ENCODE data around the gene SCN10A. TPM values are rescaled to one million over a fixed set of nuclear protein-coding genes. Genes with fewer than 3 reads are reported as not detected.

SCN10A gene
- total RNA-seq, 1 donor from 2014 or later, result not detected

- Mint-ChIP-seq H3K27me3 (peaks cover 3% of the 10 kb centered on the region), H3K4me1 (no peaks in the 10 kb centered on the region), H3K9me3 (no peaks in the 10 kb centered on the region), H3K27ac (no peak overlapping the region), H3K36me3 (ENCODE audit: low read depth) (no peaks in the 10 kb centered on the region), H3K4me3 (no peak overlapping the region)
- intact Hi-C loops (cut with micrococcal nuclease), result no loop called here
- DNase-seq, result no peak
Measured at GRCh38 chr3:38689346-38689745, 126.7 kb downstream of the SCN10A start.

GRCh38 chr3:38687321-38687720, 128.7 kb downstream of the SCN10A start:
- Mint-ChIP-seq H3K9me3 (no peaks in the 10 kb centered on the region), H3K36me3 (ENCODE audit: low read depth) (no peaks in the 10 kb centered on the region), H3K27ac (no peak overlapping the region), H3K4me3 (no peak overlapping the region), H3K4me1 (no peaks in the 10 kb centered on the region), H3K27me3 (peaks cover 4% of the 10 kb centered on the region)
- intact Hi-C loops (cut with micrococcal nuclease), result no loop called here
- no peak for DNase-seq

GRCh38 chr3:38684546-38684945, 131.5 kb downstream of the SCN10A start:
- intact Hi-C loops (cut with micrococcal nuclease), result no loop called here
- no peak overlapping the region for H3K27ac Mint-ChIP-seq

GRCh38 chr3:38669668-38670067, 146.3 kb downstream of the SCN10A start:
- intact Hi-C loops (cut with micrococcal nuclease), result no loop called here
- no peak for DNase-seq
- Mint-ChIP-seq H3K36me3 (ENCODE audit: low read depth) (no peaks in the 10 kb centered on the region), H3K4me1 (no peaks in the 10 kb centered on the region), H3K4me3 (no peak overlapping the region), H3K27ac (no peak overlapping the region), H3K27me3 (peaks cover 39% of the 10 kb centered on the region), H3K9me3 (no peaks in the 10 kb centered on the region)

More at GRCh38 chr3:38684546-38684945, 131.5 kb downstream of the SCN10A start:
- no peaks in the 10 kb centered on the region for H3K36me3 Mint-ChIP-seq (ENCODE audit: low read depth)
- H3K27me3 Mint-ChIP-seq, result peaks cover 10% of the 10 kb centered on the region
- H3K9me3 Mint-ChIP-seq, result no peaks in the 10 kb centered on the region
- H3K4me3 Mint-ChIP-seq, result no peak overlapping the region
- no peak for DNase-seq
- no peaks in the 10 kb centered on the region for H3K4me1 Mint-ChIP-seq

- H3K4me3 Mint-ChIP-seq, result no peak overlapping the region
- H3K27me3 Mint-ChIP-seq, result peaks cover 55% of the 10 kb centered on the region
- H3K9me3 Mint-ChIP-seq, result peaks cover 5% of the 10 kb centered on the region
- no peaks in the 10 kb centered on the region for H3K4me1 Mint-ChIP-seq
- no peaks in the 10 kb centered on the region for H3K36me3 Mint-ChIP-seq (ENCODE audit: low read depth)
- H3K27ac Mint-ChIP-seq, result no peak overlapping the region
- intact Hi-C loops (cut with micrococcal nuclease), result no loop called here
- DNase-seq, result peak; percentile 62
Measured at GRCh38 chr3:38662544-38662943, 153.5 kb downstream of the SCN10A start.

GRCh38 chr3:38658841-38659240, 157.2 kb downstream of the SCN10A start:
- no peak for DNase-seq
- Mint-ChIP-seq H3K9me3 (peaks cover 5% of the 10 kb centered on the region), H3K4me3 (no peak overlapping the region), H3K4me1 (peaks cover 3% of the 10 kb centered on the region), H3K36me3 (ENCODE audit: low read depth) (no peaks in the 10 kb centered on the region), H3K27me3 (peaks cover 49% of the 10 kb centered on the region), H3K27ac (no peak overlapping the region)
- intact Hi-C loops (cut with micrococcal nuclease), result no loop called here

GRCh38 chr3:38657369-38657768, 158.6 kb downstream of the SCN10A start:
- H3K9me3 Mint-ChIP-seq, result no peaks in the 10 kb centered on the region
- peaks cover 3% of the 10 kb centered on the region for H3K4me1 Mint-ChIP-seq
- no peak overlapping the region for H3K27ac Mint-ChIP-seq
- no peaks in the 10 kb centered on the region for H3K36me3 Mint-ChIP-seq (ENCODE audit: low read depth)
- H3K4me3 Mint-ChIP-seq, result no peak overlapping the region
- intact Hi-C loops (cut with micrococcal nuclease), result no loop called here
- H3K27me3 Mint-ChIP-seq, result peaks cover 44% of the 10 kb centered on the region
- no peak for DNase-seq

- intact Hi-C loops (cut with micrococcal nuclease), result loop anchor here (1.0 kb wide), 2 partner anchors 135 to 160 kb away; partner anchors contain the start of gene EXOG
Measured at GRCh38 chr3:38655708-38656300, 160.2 kb downstream of the SCN10A start.

GRCh38 chr3:38653685-38654537, 162.1 kb downstream of the SCN10A start:
- intact Hi-C loops (cut with micrococcal nuclease), result loop anchor here (5.0 kb wide), 1 partner anchor 307 kb away; the partner anchor contains the start of gene XYLB
- Mint-ChIP-seq H3K4me3 (no peak overlapping the region), H3K27ac (no peak overlapping the region), H3K4me1 (peaks cover 3% of the 10 kb centered on the region), H3K9me3 (no peaks in the 10 kb centered on the region), H3K27me3 (peaks cover 31% of the 10 kb centered on the region), H3K36me3 (ENCODE audit: low read depth) (no peaks in the 10 kb centered on the region)
- no peak for DNase-seq

More at GRCh38 chr3:38655708-38656300, 160.2 kb downstream of the SCN10A start:
- peaks cover 43% of the 10 kb centered on the region for H3K27me3 Mint-ChIP-seq
- no peak overlapping the region for H3K4me3 Mint-ChIP-seq
- H3K4me1 Mint-ChIP-seq, result peaks cover 3% of the 10 kb centered on the region
- H3K27ac Mint-ChIP-seq, result no peak overlapping the region
- DNase-seq, result peak; percentile 78
- H3K36me3 Mint-ChIP-seq (ENCODE audit: low read depth), result no peaks in the 10 kb centered on the region
- H3K9me3 Mint-ChIP-seq, result no peaks in the 10 kb centered on the region

GRCh38 chr3:38652934-38653333, 163.1 kb downstream of the SCN10A start:
- Mint-ChIP-seq H3K4me3 (no peak overlapping the region), H3K4me1 (peaks cover 5% of the 10 kb centered on the region), H3K36me3 (ENCODE audit: low read depth) (peaks cover 1% of the 10 kb centered on the region), H3K9me3 (no peaks in the 10 kb centered on the region), H3K27me3 (peaks cover 29% of the 10 kb centered on the region), H3K27ac (no peak overlapping the region)
- intact Hi-C loops (cut with micrococcal nuclease), result loop anchor here (5.0 kb wide), 1 partner anchor 306 kb away; the partner anchor contains the start of gene XYLB
- DNase-seq, result no peak

GRCh38 chr3:38651153-38651789, 164.7 kb downstream of the SCN10A start:
- H3K27me3 Mint-ChIP-seq, result peaks cover 17% of the 10 kb centered on the region
- H3K27ac Mint-ChIP-seq, result no peak overlapping the region
- intact Hi-C loops (cut with micrococcal nuclease), result loop anchor here (1.0 to 5.0 kb wide), 3 partner anchors 130 to 304 kb away; partner anchors contain the start of genes EXOG and XYLB
- peaks cover 5% of the 10 kb centered on the region for H3K4me1 Mint-ChIP-seq
- no peak overlapping the region for H3K4me3 Mint-ChIP-seq
- no peaks in the 10 kb centered on the region for H3K9me3 Mint-ChIP-seq
- peaks cover 1% of the 10 kb centered on the region for H3K36me3 Mint-ChIP-seq (ENCODE audit: low read depth)
- peak; percentile 92 for DNase-seq

- Mint-ChIP-seq H3K4me1 (peaks cover 2% of the 10 kb centered on the region), H3K9me3 (no peaks in the 10 kb centered on the region)
- peak; percentile 63 for DNase-seq
Measured at GRCh38 chr3:38650248-38650951, 165.6 kb downstream of the SCN10A start.

GRCh38 chr3:38649500-38650247, 166.3 kb downstream of the SCN10A start, which contains the start of gene SCN5A:
SCN5A (minus strand) TSS chr3:38649687; CDS start chr3:38633307, 16,380 bp downstream.
- Mint-ChIP-seq H3K27me3 (peaks cover 10% of the 10 kb centered on the region), H3K27ac (no peak within 1 kb of the TSS), H3K36me3 (ENCODE audit: low read depth) (peaks cover 1% of the 10 kb centered on the region), H3K9me3 (no peaks in the 10 kb centered on the region), H3K4me3 (peak within 1 kb of the TSS; percentile 72), H3K4me1 (peaks cover 2% of the 10 kb centered on the region)
- DNase-seq, result peak; percentile 84
- intact Hi-C loops (cut with micrococcal nuclease), result loop anchor here (2.0 to 5.0 kb wide), 3 partner anchors 129 to 353 kb away; partner anchors contain the start of gene XYLB

More at GRCh38 chr3:38650248-38650951, 165.6 kb downstream of the SCN10A start:
- H3K4me3 Mint-ChIP-seq, result no peak overlapping the region
- peaks cover 11% of the 10 kb centered on the region for H3K27me3 Mint-ChIP-seq
- peaks cover 1% of the 10 kb centered on the region for H3K36me3 Mint-ChIP-seq (ENCODE audit: low read depth)
- intact Hi-C loops (cut with micrococcal nuclease), result loop anchor here (2.0 to 5.0 kb wide), 2 partner anchors 130 to 303 kb away; partner anchors contain the start of gene XYLB
- H3K27ac Mint-ChIP-seq, result no peak overlapping the region
